GM23248 (cell line): Measurements from ENCODE around the gene GFM1. TPM values are rescaled to one million over a fixed set of nuclear protein-coding genes. Genes with fewer than 3 reads are reported as not detected.
A peak's percentile ranks its signal among the peaks of the same experiment; 100 is the strongest.

Source experiments
- DNase-seq: peaks from one replicate; pipeline ENCODE4 v3.0.0-alpha.2; 2015
- H2AFZ ChIP-seq: fragments of 200-600 bp; sonication (generic); 2 replicates; pipeline ENCODE4 v1.6.1; 2016; ENCODE audit warnings: antibody characterized with exemption
- H3F3A ChIP-seq: fragments of 200-600 bp; sonication (generic); 2 replicates; pipeline ENCODE4 v1.6.1; 2016; ENCODE audit warnings: mild to moderate bottlenecking, antibody characterized with exemption, mixed run types; ENCODE audit not compliant: insufficient read depth
- H3K27ac ChIP-seq: fragments of 200-600 bp; sonication (generic); 2 replicates; pipeline ENCODE4 v1.5.1; 2016; ENCODE audit warnings: mild to moderate bottlenecking
- H3K27me3 ChIP-seq: fragments of 200-600 bp; sonication (generic); replicated peaks from 2 replicates; pipeline ENCODE4 v1.6.1; 2016; ENCODE audit warnings: mild to moderate bottlenecking; ENCODE audit not compliant: insufficient read depth
- H3K36me3 ChIP-seq: fragments of 200-600 bp; sonication (generic); 2 replicates; pipeline ENCODE4 v1.6.1; 2016; ENCODE audit warnings: low read depth, mild to moderate bottlenecking
- H3K4me1 ChIP-seq: fragments of 200-600 bp; sonication (generic); 2 replicates; pipeline ENCODE4 v1.6.1; 2016; ENCODE audit warnings: mild to moderate bottlenecking; ENCODE audit not compliant: insufficient read depth
- H3K4me2 ChIP-seq: fragments of 200-600 bp; sonication (generic); one replicate; pipeline ENCODE4 v1.6.1; 2016; ENCODE audit warnings: mild to moderate bottlenecking; ENCODE audit not compliant: unreplicated experiment
- H3K4me3 ChIP-seq: fragments of 200-600 bp; sonication (generic); 2 replicates; pipeline ENCODE4 v1.5.1; 2016; ENCODE audit warnings: mild to moderate bottlenecking
- H3K79me2 ChIP-seq: fragments of 200-600 bp; sonication (generic); 2 replicates; pipeline ENCODE4 v1.6.1; 2016; ENCODE audit warnings: mild to moderate bottlenecking; ENCODE audit not compliant: insufficient read depth
- H3K9ac ChIP-seq: fragments of 200-600 bp; sonication (generic); 2 replicates; pipeline ENCODE4 v1.6.1; 2016; ENCODE audit warnings: mild to moderate bottlenecking
- H3K9me2 ChIP-seq: fragments of 200-600 bp; sonication (generic); 2 replicates; pipeline ENCODE4 v1.6.1; 2016; ENCODE audit warnings: mixed run types, mild to moderate bottlenecking, moderate library complexity; ENCODE audit not compliant: insufficient read depth
- H3K9me3 ChIP-seq: fragments of 200-600 bp; sonication (generic); one replicate; pipeline ENCODE4 v1.6.1; 2017; ENCODE audit warnings: low read depth
- H4K20me1 ChIP-seq: fragments of 200-600 bp; sonication (generic); 2 replicates; pipeline ENCODE4 v1.6.0; 2016; ENCODE audit not compliant: insufficient read depth
- EZH2 ChIP-seq: fragments of 200-600 bp; sonication (generic); IDR thresholded peaks from 2 replicates; pipeline ENCODE4 v1.6.1; 2018; ENCODE audit warnings: antibody characterized with exemption, mild to moderate bottlenecking; ENCODE audit not compliant: insufficient read depth, poor library complexity, severe bottlenecking
- EZH2phosphoT487 ChIP-seq: fragments of 200-600 bp; sonication (generic); IDR thresholded peaks from 2 replicates; pipeline ENCODE4 v1.6.1; 2018; ENCODE audit warnings: antibody characterized with exemption, moderate library complexity, mild to moderate bottlenecking, low read depth; ENCODE audit not compliant: insufficient read depth
- WGBS, 2 experiments: methylation state at CpG; one replicate each; pipeline ENCODE4 v1.1.6; 2015 to 2017; ENCODE audit warnings: low lambda C conversion rate in 2 of 2, low coverage in 1 of 2; ENCODE audit errors: missing lambda C conversion rate in 2 of 2; 5-methylcytosine and 5-hydroxymethylcytosine counted together
- in situ Hi-C: fragments of 300-500 bp; cut with MboI; formaldehyde crosslinking; loops from 2 replicates; pipeline ENCODE4 v1.15.0; 2020
- polyA plus RNA-seq: library from polyadenylated mRNA; unstranded; fragments of >200 nt; fragmentation: Nextera tagmentation; extraction: Ambion mirVana; gene quantifications from 2 replicates; pipeline ENCODE4 v1.2.1, GENCODE V29; 2016
- total RNA-seq: library from RNA; depleted of rRNA; stranded (reverse); fragments of >200 nt; shearing (Covaris generic); gene quantifications from 2 replicates; pipeline ENCODE4 v1.2.3, GENCODE V29; 2014

Gene GFM1
- total and polyA plus RNA-seq, 2 experiments from 2014 or later, result 29.2 to 38.5 TPM

- H3K9me2 ChIP-seq, result no peaks in the 10 kb centered on the region
- DNase-seq, result no peak
- no peaks in the 10 kb centered on the region for H3K27me3 ChIP-seq
- peaks cover 10% of the 10 kb centered on the region for H3K4me1 ChIP-seq
- H3K36me3 ChIP-seq, result no peaks in the 10 kb centered on the region
- H2AFZ ChIP-seq, result peak overlapping the region; percentile 77
- in situ Hi-C loops, result no loop called here
- H3K79me2 ChIP-seq, result no peaks in the 10 kb centered on the region
- no peaks in the 10 kb centered on the region for H3K9me3 ChIP-seq
- 75 to 82% methylated on average over 14 of the region's 14 CpGs for WGBS, 2 experiments
- no peak for TF ChIP-seq EZH2
- TF ChIP-seq EZH2phosphoT487, result no peak
- H3K9ac ChIP-seq, result peak overlapping the region; percentile 65
- peak overlapping the region; percentile 81 for H3K4me3 ChIP-seq
- peak overlapping the region; percentile 91 for H3K4me2 ChIP-seq
- no peaks in the 10 kb centered on the region for H4K20me1 ChIP-seq
- H3F3A ChIP-seq, result peaks cover 3% of the 10 kb centered on the region
- no peak overlapping the region for H3K27ac ChIP-seq
These were observed 87.2 kb downstream of the GFM1 start for GRCh38 chr3:158731486-158731885.

GRCh38 chr3:158731938-158732855 lies 87.9 kb downstream of the GFM1 start, which contains the start of gene RARRES1:
Gene RARRES1, minus strand, starts transcription at chr3:158732457. Its CDS starts 42 bp downstream, at chr3:158732415.
- in situ Hi-C loops, result no loop called here
- H3F3A ChIP-seq, result no peaks in the 10 kb centered on the region
- H3K4me2 ChIP-seq, result peak within 1 kb of the TSS; percentile 91
- TF ChIP-seq EZH2phosphoT487 (no peak), EZH2 (no peak)
- no peaks in the 10 kb centered on the region for H3K9me2 ChIP-seq
- no peaks in the 10 kb centered on the region for H3K27me3 ChIP-seq
- H2AFZ ChIP-seq, result peak within 1 kb of the TSS; percentile 77
- H3K4me1 ChIP-seq, result peaks cover 3% of the 10 kb centered on the region
- no peak within 1 kb of the TSS for H3K27ac ChIP-seq
- DNase-seq, result peak; percentile 88
- peak within 1 kb of the TSS; percentile 65 for H3K9ac ChIP-seq
- 2% methylated on average over 85 to 89 of the region's 101 CpGs for WGBS, 2 experiments
- peak within 1 kb of the TSS; percentile 81 for H3K4me3 ChIP-seq
- no peaks in the 10 kb centered on the region for H4K20me1 ChIP-seq
- H3K9me3 ChIP-seq, result no peaks in the 10 kb centered on the region
- H3K36me3 ChIP-seq, result no peaks in the 10 kb centered on the region
- H3K79me2 ChIP-seq, result no peaks in the 10 kb centered on the region

- no peaks in the 10 kb centered on the region for H3K27me3 ChIP-seq
- no peaks in the 10 kb centered on the region for H3K36me3 ChIP-seq
- peak overlapping the region; percentile 77 for H2AFZ ChIP-seq
- no peaks in the 10 kb centered on the region for H3K9me2 ChIP-seq
- no peak for DNase-seq
- H3K9me3 ChIP-seq, result no peaks in the 10 kb centered on the region
- H3K9ac ChIP-seq, result peak overlapping the region; percentile 65
- no peak overlapping the region for H3K27ac ChIP-seq
- peak overlapping the region; percentile 81 for H3K4me3 ChIP-seq
- in situ Hi-C loops, result no loop called here
- H3K4me2 ChIP-seq, result peak overlapping the region; percentile 91
- no peaks in the 10 kb centered on the region for H3F3A ChIP-seq
- no peaks in the 10 kb centered on the region for H4K20me1 ChIP-seq
- 48 to 62% methylated on average over 10 to 15 of the region's 15 CpGs for WGBS, 2 experiments
- no peaks in the 10 kb centered on the region; the same call in 1 of the 2 replicates for H3K4me1 ChIP-seq
- no peaks in the 10 kb centered on the region for H3K79me2 ChIP-seq
- TF ChIP-seq EZH2phosphoT487 (no peak), EZH2 (no peak)
These were observed 88.5 kb downstream of the GFM1 start for GRCh38 chr3:158732856-158733200.

GRCh38 chr3:158733656-158734055 lies 89.3 kb downstream of the GFM1 start:
- Histone ChIP-seq H3K9me3 (no peaks in the 10 kb centered on the region), H3K4me3 (no peak overlapping the region), H4K20me1 (no peaks in the 10 kb centered on the region), H3K9ac (no peak overlapping the region), H3K79me2 (no peaks in the 10 kb centered on the region), H3F3A (no peaks in the 10 kb centered on the region), H3K4me2 (no peak overlapping the region), H3K27ac (no peak overlapping the region), H3K9me2 (no peaks in the 10 kb centered on the region), H3K36me3 (no peaks in the 10 kb centered on the region), H3K4me1 (no peaks in the 10 kb centered on the region; the same call in 1 of the 2 replicates), H3K27me3 (no peaks in the 10 kb centered on the region), H2AFZ (no peak overlapping the region)
- in situ Hi-C loops, result no loop called here
- TF ChIP-seq EZH2, result no peak
- TF ChIP-seq EZH2phosphoT487, result no peak
- WGBS, 2 experiments, result 83% methylated on average over 3 of the region's 3 CpGs
- no peak for DNase-seq
